ENCODE measurements around the gene NME3.
A peak's percentile ranks its signal among the peaks of the same experiment; 100 is the strongest.

NME3 gene

GRCh38 chr16:1775006-1775845 is 3.9 kb upstream of the NME3 start:
- no peak for DNase-seq (ENCODE audit: low read depth, low spot score)
- Histone ChIP-seq H3K4me3 (ENCODE audit: insufficient read length, low read depth) (no peak overlapping the region), H3K9ac (ENCODE audit: insufficient read length, low read depth) (peak overlapping the region; percentile 99), H3K9me3 (ENCODE audit: insufficient read depth, low read length) (no peaks in the 10 kb centered on the region), H3K36me3 (ENCODE audit: insufficient read depth, insufficient read length, low read length) (peaks cover 77% of the 10 kb centered on the region), H3K4me1 (ENCODE audit: insufficient read depth, insufficient read length) (peaks cover 23% of the 10 kb centered on the region), H3K27me3 (ENCODE audit: insufficient read depth, insufficient read length) (no peaks in the 10 kb centered on the region)
- no peak for TF ChIP-seq SUZ12 (IDR thresholded peaks at IDR 0.05; ENCODE audit: extremely low read depth, insufficient read depth, insufficient read length)
- TF ChIP-seq ZNF274 (IDR thresholded peaks at IDR 0.05; ENCODE audit: low read depth, low read length): no peak
- no peak for TF ChIP-seq YY1 (IDR thresholded peaks at IDR 0.05; ENCODE audit: insufficient read depth, insufficient read length)

GRCh38 chr16:1774448-1774780 is 3.1 kb upstream of the NME3 start:
- DNase-seq (ENCODE audit: low read depth, low spot score): no peak
- H3K36me3 ChIP-seq (ENCODE audit: insufficient read depth, insufficient read length, low read length): peaks cover 77% of the 10 kb centered on the region
- TF ChIP-seq ZNF274 (IDR thresholded peaks at IDR 0.05; ENCODE audit: low read depth, low read length): no peak
- TF ChIP-seq SUZ12 (IDR thresholded peaks at IDR 0.05; ENCODE audit: extremely low read depth, insufficient read depth, insufficient read length): no peak
- no peak for TF ChIP-seq YY1 (IDR thresholded peaks at IDR 0.05; ENCODE audit: insufficient read depth, insufficient read length)
- peak overlapping the region; percentile 99 for H3K9ac ChIP-seq (ENCODE audit: insufficient read length, low read depth)
- H3K4me1 ChIP-seq (ENCODE audit: insufficient read depth, insufficient read length): peaks cover 19% of the 10 kb centered on the region
- H3K9me3 ChIP-seq (ENCODE audit: insufficient read depth, low read length): no peaks in the 10 kb centered on the region
- no peaks in the 10 kb centered on the region for H3K27me3 ChIP-seq (ENCODE audit: insufficient read depth, insufficient read length)
- H3K4me3 ChIP-seq (ENCODE audit: insufficient read length, low read depth): peak overlapping the region; percentile 97

- Histone ChIP-seq H3K36me3 (ENCODE audit: insufficient read depth, insufficient read length, low read length) (peaks cover 77% of the 10 kb centered on the region), H3K9me3 (ENCODE audit: insufficient read depth, low read length) (no peaks in the 10 kb centered on the region), H3K9ac (ENCODE audit: insufficient read length, low read depth) (peak overlapping the region; percentile 99), H3K4me1 (ENCODE audit: insufficient read depth, insufficient read length) (peaks cover 22% of the 10 kb centered on the region), H3K4me3 (ENCODE audit: insufficient read length, low read depth) (peak overlapping the region; percentile 97), H3K27me3 (ENCODE audit: insufficient read depth, insufficient read length) (no peaks in the 10 kb centered on the region)
- TF ChIP-seq ZNF274 (IDR thresholded peaks at IDR 0.05; ENCODE audit: low read depth, low read length) (no peak), SUZ12 (IDR thresholded peaks at IDR 0.05; ENCODE audit: extremely low read depth, insufficient read depth, insufficient read length) (no peak), YY1 (IDR thresholded peaks at IDR 0.05; ENCODE audit: insufficient read depth, insufficient read length) (no peak)
- no peak for DNase-seq (ENCODE audit: low read depth, low spot score)
These were observed 2.5 kb upstream of the NME3 start for GRCh38 chr16:1773703-1774447.

- H3K36me3 ChIP-seq (ENCODE audit: insufficient read depth, insufficient read length, low read length): peaks cover 77% of the 10 kb centered on the region
- DNase-seq (ENCODE audit: low read depth, low spot score): peak; percentile 82
- H3K9ac ChIP-seq (ENCODE audit: insufficient read length, low read depth): peak within 1 kb of the TSS; percentile 99
- no peaks in the 10 kb centered on the region for H3K9me3 ChIP-seq (ENCODE audit: insufficient read depth, low read length)
- peak within 1 kb of the TSS; percentile 97 for H3K4me3 ChIP-seq (ENCODE audit: insufficient read length, low read depth)
- H3K4me1 ChIP-seq (ENCODE audit: insufficient read depth, insufficient read length): peaks cover 18% of the 10 kb centered on the region
- H3K27me3 ChIP-seq (ENCODE audit: insufficient read depth, insufficient read length): no peaks in the 10 kb centered on the region
- peak; percentile 61 for TF ChIP-seq YY1 (IDR thresholded peaks at IDR 0.05; ENCODE audit: insufficient read depth, insufficient read length)
- TF ChIP-seq ZNF274 (IDR thresholded peaks at IDR 0.05; ENCODE audit: low read depth, low read length): no peak
- TF ChIP-seq SUZ12 (IDR thresholded peaks at IDR 0.05; ENCODE audit: extremely low read depth, insufficient read depth, insufficient read length): no peak
These were observed 1.8 kb upstream of the NME3 start, which contains the start of gene MRPS34 for GRCh38 chr16:1772908-1773702. TSS of gene MRPS34 (minus strand) at chr16:1773134. CDS start at chr16:1773119, 15 bp downstream.

- no peak for DNase-seq (ENCODE audit: low read depth, low spot score)
- Histone ChIP-seq H3K36me3 (ENCODE audit: insufficient read depth, insufficient read length, low read length) (peaks cover 77% of the 10 kb centered on the region), H3K4me3 (ENCODE audit: insufficient read length, low read depth) (peak within 1 kb of the TSS; percentile 97), H3K27me3 (ENCODE audit: insufficient read depth, insufficient read length) (no peaks in the 10 kb centered on the region), H3K9ac (ENCODE audit: insufficient read length, low read depth) (peak within 1 kb of the TSS; percentile 99), H3K9me3 (ENCODE audit: insufficient read depth, low read length) (no peaks in the 10 kb centered on the region), H3K4me1 (ENCODE audit: insufficient read depth, insufficient read length) (peaks cover 17% of the 10 kb centered on the region)
- no peak for TF ChIP-seq YY1 (IDR thresholded peaks at IDR 0.05; ENCODE audit: insufficient read depth, insufficient read length)
- no peak for TF ChIP-seq ZNF274 (IDR thresholded peaks at IDR 0.05; ENCODE audit: low read depth, low read length)
- TF ChIP-seq SUZ12 (IDR thresholded peaks at IDR 0.05; ENCODE audit: extremely low read depth, insufficient read depth, insufficient read length): no peak
These were observed 1.1 kb upstream of the NME3 start, which contains the start of gene EME2 for GRCh38 chr16:1772362-1772907. TSS of gene EME2 (plus strand) at chr16:1772810. CDS start at chr16:1773228, 418 bp downstream.

GRCh38 chr16:1771864-1772361 is 570 bp upstream of the NME3 start:
- Histone ChIP-seq H3K27me3 (ENCODE audit: insufficient read depth, insufficient read length) (no peaks in the 10 kb centered on the region), H3K9me3 (ENCODE audit: insufficient read depth, low read length) (no peaks in the 10 kb centered on the region), H3K4me1 (ENCODE audit: insufficient read depth, insufficient read length) (peaks cover 17% of the 10 kb centered on the region), H3K4me3 (ENCODE audit: insufficient read length, low read depth) (peak overlapping the region; percentile 97), H3K36me3 (ENCODE audit: insufficient read depth, insufficient read length, low read length) (peaks cover 77% of the 10 kb centered on the region), H3K9ac (ENCODE audit: insufficient read length, low read depth) (peak overlapping the region; percentile 99)
- DNase-seq (ENCODE audit: low read depth, low spot score): no peak
- TF ChIP-seq ZNF274 (IDR thresholded peaks at IDR 0.05; ENCODE audit: low read depth, low read length): no peak
- no peak for TF ChIP-seq YY1 (IDR thresholded peaks at IDR 0.05; ENCODE audit: insufficient read depth, insufficient read length)
- no peak for TF ChIP-seq SUZ12 (IDR thresholded peaks at IDR 0.05; ENCODE audit: extremely low read depth, insufficient read depth, insufficient read length)

All from NT2/D1 (cell line).